Suppressor macrophage (primary cell): ENCODE results near the gene C9orf152.

Source experiments
- DNase-seq, 4 experiments: peaks; one replicate each; pipeline ENCODE4 v3.0.0-alpha.2; 2020 to 2022

C9orf152 gene

GRCh38 chr9:110180511-110181434, 27.2 kb downstream of the C9orf152 start:
- no peak for DNase-seq

GRCh38 chr9:110179734-110180133, 28.2 kb downstream of the C9orf152 start:
- DNase-seq = no peak

- DNase-seq = no peak
Measured at GRCh38 chr9:110178281-110178680, 29.7 kb downstream of the C9orf152 start.

DNA sequence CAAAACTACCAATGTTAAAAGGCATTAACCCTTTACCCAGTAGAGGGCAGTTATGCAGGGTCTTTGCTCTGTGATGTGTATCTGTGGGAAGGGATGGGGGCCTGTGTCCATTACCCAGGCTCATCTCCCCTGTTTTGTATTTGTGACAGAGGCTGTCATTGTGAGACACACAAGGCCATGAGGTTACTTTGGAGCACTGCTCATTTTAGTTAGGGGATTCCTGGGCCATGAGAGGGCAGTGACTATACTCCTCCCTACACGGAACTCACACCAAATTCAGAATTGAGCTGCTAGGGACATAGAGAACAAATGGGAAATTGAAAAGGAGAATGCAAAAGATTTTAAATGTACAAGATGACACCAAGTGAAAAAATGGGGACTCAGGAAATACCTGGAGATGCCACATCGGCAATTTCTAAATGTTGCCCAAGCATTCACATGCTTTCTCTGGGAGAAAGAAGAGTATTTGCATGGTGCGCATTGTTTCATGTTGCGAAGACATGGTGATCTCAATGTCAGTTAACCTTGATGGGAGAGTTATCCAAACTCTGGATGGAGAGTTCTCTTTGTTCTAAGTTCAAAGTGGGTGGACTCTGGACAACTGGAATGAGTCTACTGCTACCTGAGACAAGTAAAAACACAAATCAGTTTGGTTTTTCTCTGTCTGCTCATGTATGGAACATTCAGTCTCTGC, 32.5 kb downstream of the C9orf152 start:
- DNase-seq = no peak

DNA sequence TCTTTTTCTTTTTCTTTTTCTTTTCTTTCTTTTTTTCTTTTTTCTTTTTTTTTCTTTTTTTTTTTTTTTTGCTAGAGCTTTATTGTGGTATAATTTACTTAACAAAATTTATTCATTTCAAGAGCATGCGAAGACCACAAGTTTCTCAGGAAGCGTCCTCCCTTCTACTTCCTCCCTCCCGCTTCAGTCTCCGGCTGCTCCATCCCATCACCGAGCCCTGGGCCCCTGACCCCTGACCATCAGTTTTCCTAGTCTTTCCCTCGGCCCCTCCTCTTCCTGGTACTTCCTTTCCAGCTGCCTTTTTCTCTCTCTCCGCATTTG, 34.7 kb downstream of the C9orf152 start:
- no peak for DNase-seq

GRCh38 chr9:110170357-110171257, 37.4 kb downstream of the C9orf152 start:
- DNase-seq = peak in 2 of 4 experiments; percentile 41 to 45

GRCh38 chr9:110168486-110168885, 39.5 kb downstream of the C9orf152 start:
- no peak for DNase-seq

GRCh38 chr9:110161940-110162339, 46.0 kb downstream of the C9orf152 start:
- no peak for DNase-seq

DNA sequence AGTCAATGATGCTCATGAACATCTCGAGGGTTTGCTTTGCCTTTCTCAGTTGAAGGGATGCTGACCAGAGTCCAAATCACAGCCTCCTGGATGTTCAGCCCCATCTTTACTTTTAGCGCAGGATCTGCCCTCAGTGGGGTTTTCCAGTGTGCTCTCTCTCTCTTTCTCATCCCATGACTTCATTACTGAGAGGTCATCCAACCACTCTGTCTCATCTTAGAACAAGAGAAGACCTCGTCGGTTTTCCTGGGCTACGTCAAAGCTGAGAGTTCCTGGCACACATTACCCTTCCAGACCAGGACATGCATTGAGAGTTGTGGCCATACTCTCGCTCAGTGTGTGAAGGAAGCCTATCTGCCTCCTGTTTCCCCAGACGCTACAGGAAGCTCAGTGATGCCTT, 47.3 kb downstream of the C9orf152 start:
- no peak for DNase-seq

- no peak for DNase-seq
Measured at GRCh38 chr9:110160123-110160522, 47.8 kb downstream of the C9orf152 start.

GRCh38 chr9:110157823-110158664, 49.9 kb downstream of the C9orf152 start:
- DNase-seq = peak in 1 of 4 experiments; percentile 23

DNA sequence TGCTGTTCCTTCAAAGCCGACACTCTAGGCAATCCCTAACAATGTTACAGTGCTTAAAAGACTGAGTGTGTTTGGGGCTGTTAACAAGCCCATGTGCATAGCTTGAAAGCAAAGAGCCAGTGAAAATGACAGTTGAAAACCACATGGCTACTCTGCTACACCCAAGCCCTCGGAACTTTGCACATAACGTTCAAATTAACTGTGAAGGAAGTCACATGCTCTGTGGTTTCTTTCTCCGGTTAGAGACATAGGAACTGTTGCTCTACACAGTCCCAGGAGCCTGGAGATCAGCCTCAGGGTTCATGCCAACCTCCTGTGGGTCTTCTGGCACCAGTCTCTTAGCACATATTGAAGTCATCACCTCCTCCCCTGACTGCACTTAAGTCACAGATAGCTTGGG, 51.1 kb downstream of the C9orf152 start:
- peak; percentile 61 to 83 (median 69) for DNase-seq

DNA sequence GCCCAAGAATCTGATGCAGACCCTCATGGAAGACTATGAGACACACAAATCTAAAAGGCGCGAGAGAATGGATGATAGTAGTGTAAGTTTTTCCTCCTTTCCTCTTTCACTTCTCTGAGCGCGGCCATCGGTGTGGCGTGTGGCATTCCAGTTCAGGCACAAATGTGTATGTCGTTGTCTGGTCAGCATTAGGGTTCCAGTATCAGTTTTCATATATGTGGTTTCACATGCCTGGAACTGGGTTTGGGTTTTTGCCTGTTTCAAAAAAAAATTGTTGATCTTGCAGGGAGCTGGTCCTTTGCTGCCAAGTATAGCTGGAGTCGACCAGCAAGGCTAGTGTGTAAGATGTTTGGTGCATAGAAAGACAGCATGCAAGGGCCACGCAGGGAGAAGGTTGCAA, 51.5 kb downstream of the C9orf152 start:
- no peak for DNase-seq

DNA sequence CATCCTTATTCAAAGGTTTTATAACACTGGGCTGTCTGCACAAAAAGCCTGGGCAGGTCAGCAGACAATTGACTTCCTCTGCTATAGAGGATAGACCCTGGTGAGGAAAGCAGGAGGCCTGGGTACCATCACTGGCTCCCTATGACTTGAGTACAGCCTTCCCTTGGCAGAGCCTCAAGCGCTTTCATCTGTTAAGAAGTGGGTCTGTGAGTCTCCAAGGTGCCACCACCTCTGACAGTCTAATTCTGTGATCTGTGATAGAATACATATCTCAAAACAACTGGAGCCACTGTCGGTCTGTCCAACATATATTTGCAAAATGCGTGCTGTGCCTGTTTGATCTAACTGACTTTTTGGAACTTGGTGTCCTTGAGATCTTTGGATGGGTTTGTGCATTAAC, 52.2 kb downstream of the C9orf152 start:
- no peak for DNase-seq

- peak in 1 of 4 experiments; percentile 27 for DNase-seq
Measured at GRCh38 chr9:110153431-110153830, 54.5 kb downstream of the C9orf152 start.

DNA sequence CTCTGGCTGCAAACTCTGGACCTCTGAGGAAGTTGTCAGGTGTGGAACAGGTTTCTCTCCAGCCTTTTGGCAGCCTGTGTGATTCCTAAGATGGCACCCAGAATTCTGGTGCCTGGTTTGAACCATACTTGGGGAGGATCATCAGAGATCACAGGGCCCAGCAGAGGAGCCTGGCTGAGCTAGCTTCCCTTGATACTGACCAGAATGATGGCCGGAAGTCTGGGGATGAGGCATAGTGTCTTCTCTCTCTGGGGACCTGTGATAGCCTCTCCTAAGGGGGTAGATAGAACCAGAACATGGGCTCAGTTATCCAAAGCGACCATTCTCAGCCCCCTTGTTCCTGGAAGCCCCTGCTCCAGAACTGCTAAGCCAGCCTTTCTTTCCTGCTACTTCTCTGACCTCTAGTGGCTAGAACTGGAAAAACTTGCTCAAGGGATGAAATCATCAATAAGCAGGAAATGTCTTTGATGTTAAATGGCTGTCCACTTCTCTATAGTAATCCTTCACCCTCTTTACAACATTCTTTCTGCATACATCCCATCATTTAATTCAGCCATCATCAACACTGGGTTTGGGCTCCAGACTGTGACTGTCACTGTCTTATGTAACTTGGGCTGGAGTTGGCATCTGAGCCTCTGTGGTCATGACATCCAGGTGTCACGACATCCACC, 55.1 kb downstream of the C9orf152 start:
- DNase-seq = peak; percentile 56 to 77 (median 63)
